Endothelial cell (in vitro differentiated cells): ENCODE measurements around the gene ELP4. TPM values are rescaled to one million over a fixed set of nuclear protein-coding genes. Genes with fewer than 3 reads are reported as not detected.

Experiments used
- DNase-seq: peaks from one replicate; pipeline ENCODE4 v3.0.0; 2021; ENCODE audit warnings: low spot score
- H3K27ac Mint-ChIP-seq: one replicate; pipeline ENCODE4 v1.8.0; 2021; ENCODE audit warnings: mixed read lengths, inconsistent platforms; ENCODE audit not compliant: unreplicated experiment
- H3K27me3 Mint-ChIP-seq: one replicate; pipeline ENCODE4 v1.8.0; 2021; ENCODE audit warnings: mild to moderate bottlenecking, moderate library complexity, mixed read lengths, inconsistent platforms; ENCODE audit not compliant: unreplicated experiment
- H3K36me3 Mint-ChIP-seq: one replicate; pipeline ENCODE4 v1.8.0; 2021; ENCODE audit warnings: mild to moderate bottlenecking, low read depth, mixed read lengths, inconsistent platforms; ENCODE audit not compliant: unreplicated experiment
- H3K4me1 Mint-ChIP-seq: one replicate; pipeline ENCODE4 v1.8.0; 2021; ENCODE audit warnings: mild to moderate bottlenecking, mixed read lengths, inconsistent platforms; ENCODE audit not compliant: unreplicated experiment
- H3K4me3 Mint-ChIP-seq: one replicate; pipeline ENCODE4 v1.8.0; 2021; ENCODE audit warnings: mild to moderate bottlenecking, mixed read lengths, inconsistent platforms; ENCODE audit not compliant: unreplicated experiment
- H3K9me3 Mint-ChIP-seq: one replicate; pipeline ENCODE4 v1.8.0; 2021; ENCODE audit warnings: mixed read lengths, inconsistent platforms; ENCODE audit not compliant: unreplicated experiment
- total RNA-seq: library from RNA; stranded (reverse); fragmentation: NEBNext Ultra II Directional; extraction: Animal tissue kit (Norgen Biotek cat#: 25700); gene quantifications from one replicate; pipeline ENCODE4 v1.2.1, GENCODE V29; 2021; ENCODE audit not compliant: unreplicated experiment
- TF ChIP-seq, protein P1 (sequence below): fragments of 200-600 bp; sonication (generic); IDR thresholded peaks from one replicate; pipeline ENCODE4 v1.5.0; 2021; ENCODE audit warnings: antibody characterized with exemption; ENCODE audit not compliant: unreplicated experiment

Gene ELP4
- total RNA-seq, 1 donor from 2014 or later, result 9.5 TPM

DNA sequence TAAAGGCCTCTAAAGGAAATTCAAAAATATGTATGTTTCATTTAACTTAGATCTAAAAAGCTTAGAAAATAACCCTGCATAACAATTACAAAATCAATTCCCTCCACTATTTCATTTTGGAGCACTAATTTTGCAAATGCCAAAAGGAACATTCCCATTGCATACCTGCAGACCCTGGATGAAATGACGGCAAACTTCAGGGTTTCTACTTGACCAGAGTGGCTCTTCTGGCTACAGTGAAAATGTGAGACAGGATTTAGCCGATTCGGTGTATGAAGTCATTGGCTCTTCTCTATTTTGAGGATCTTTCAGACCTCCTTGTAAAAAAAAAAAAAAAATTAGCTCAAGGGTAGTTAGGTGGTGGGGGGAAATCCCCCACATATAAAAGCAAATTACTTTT, 257.5 kb downstream of the ELP4 start:
- Mint-ChIP-seq H3K36me3 (no peaks in the 10 kb centered on the region), H3K27me3 (no peaks in the 10 kb centered on the region), H3K9me3 (no peaks in the 10 kb centered on the region), H3K27ac (no peak overlapping the region), H3K4me3 (no peak overlapping the region), H3K4me1 (peaks cover 2% of the 10 kb centered on the region)
- TF ChIP-seq, protein P1, sequence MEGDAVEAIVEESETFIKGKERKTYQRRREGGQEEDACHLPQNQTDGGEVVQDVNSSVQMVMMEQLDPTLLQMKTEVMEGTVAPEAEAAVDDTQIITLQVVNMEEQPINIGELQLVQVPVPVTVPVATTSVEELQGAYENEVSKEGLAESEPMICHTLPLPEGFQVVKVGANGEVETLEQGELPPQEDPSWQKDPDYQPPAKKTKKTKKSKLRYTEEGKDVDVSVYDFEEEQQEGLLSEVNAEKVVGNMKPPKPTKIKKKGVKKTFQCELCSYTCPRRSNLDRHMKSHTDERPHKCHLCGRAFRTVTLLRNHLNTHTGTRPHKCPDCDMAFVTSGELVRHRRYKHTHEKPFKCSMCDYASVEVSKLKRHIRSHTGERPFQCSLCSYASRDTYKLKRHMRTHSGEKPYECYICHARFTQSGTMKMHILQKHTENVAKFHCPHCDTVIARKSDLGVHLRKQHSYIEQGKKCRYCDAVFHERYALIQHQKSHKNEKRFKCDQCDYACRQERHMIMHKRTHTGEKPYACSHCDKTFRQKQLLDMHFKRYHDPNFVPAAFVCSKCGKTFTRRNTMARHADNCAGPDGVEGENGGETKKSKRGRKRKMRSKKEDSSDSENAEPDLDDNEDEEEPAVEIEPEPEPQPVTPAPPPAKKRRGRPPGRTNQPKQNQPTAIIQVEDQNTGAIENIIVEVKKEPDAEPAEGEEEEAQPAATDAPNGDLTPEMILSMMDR, result no peak
- no peak for DNase-seq

DNA sequence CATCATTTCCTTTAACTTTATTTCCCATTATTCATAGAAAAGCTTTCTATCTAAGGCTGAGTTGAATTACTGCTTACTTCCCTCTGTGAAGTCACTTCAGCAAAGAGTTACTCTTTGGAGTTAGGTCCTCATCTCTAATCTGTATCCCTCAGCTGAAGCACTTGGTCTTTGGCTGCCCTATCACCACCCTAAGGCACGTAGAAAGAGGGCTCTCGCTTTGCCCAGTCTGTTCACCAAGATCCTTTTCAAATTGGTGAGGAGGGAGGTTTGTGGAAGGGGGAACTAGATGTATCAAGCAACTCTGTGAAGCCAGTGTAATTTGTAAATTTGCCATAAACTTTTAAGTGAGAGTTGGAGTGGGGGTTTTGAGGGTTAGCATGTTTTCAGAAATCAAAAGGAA, 258.1 kb downstream of the ELP4 start:
- TF ChIP-seq, protein P1, result no peak
- DNase-seq, result no peak
- no peaks in the 10 kb centered on the region for H3K27me3 Mint-ChIP-seq
- H3K9me3 Mint-ChIP-seq, result no peaks in the 10 kb centered on the region
- no peak overlapping the region for H3K27ac Mint-ChIP-seq
- H3K4me1 Mint-ChIP-seq, result peaks cover 2% of the 10 kb centered on the region
- no peak overlapping the region for H3K4me3 Mint-ChIP-seq
- H3K36me3 Mint-ChIP-seq, result no peaks in the 10 kb centered on the region

DNA sequence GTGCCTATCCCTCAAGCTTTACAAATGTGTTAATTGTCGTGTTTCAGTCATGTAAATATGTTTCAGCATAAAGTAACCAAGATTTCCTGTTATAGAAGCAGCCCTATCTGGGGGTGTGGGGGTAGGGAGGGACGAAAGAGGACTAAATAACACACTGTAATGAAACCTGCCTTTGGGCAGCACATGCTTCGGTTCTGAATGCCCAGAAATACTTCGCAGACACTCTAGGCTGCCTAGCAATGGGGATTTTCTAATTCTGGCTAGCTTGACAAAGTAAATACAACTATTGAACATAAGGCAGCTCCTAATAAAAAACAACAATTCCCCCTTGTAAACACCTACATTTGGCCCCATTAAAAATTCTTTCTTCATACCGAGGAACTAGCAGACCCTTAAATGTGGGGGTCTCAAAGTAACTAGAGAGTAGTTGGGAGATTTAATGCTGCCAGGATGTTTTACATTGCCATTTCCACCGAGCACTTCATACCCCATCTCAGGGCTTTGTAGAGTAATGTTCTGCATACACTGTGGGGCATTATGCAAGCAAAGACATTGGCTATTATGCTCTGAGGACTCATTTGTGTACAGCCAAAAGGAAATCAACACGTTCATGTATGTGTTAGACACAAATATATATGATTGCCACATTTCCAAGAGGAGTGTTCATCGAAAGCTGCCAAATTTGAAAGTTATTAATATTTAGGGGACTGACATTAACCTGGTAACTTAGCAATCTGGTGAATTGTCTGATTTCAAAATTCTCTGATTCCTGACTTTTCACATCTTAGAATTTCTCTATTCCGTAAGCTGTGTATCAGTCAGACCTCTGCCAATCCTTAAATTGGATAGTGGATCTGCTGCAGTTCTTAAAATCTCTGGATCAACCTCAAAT, 259.4 kb downstream of the ELP4 start:
- Mint-ChIP-seq H3K27ac (no peak overlapping the region), H3K36me3 (no peaks in the 10 kb centered on the region), H3K4me3 (no peak overlapping the region), H3K4me1 (peaks cover 2% of the 10 kb centered on the region), H3K9me3 (no peaks in the 10 kb centered on the region), H3K27me3 (no peaks in the 10 kb centered on the region)
- DNase-seq, result no peak
- TF ChIP-seq, protein P1, result no peak

DNA sequence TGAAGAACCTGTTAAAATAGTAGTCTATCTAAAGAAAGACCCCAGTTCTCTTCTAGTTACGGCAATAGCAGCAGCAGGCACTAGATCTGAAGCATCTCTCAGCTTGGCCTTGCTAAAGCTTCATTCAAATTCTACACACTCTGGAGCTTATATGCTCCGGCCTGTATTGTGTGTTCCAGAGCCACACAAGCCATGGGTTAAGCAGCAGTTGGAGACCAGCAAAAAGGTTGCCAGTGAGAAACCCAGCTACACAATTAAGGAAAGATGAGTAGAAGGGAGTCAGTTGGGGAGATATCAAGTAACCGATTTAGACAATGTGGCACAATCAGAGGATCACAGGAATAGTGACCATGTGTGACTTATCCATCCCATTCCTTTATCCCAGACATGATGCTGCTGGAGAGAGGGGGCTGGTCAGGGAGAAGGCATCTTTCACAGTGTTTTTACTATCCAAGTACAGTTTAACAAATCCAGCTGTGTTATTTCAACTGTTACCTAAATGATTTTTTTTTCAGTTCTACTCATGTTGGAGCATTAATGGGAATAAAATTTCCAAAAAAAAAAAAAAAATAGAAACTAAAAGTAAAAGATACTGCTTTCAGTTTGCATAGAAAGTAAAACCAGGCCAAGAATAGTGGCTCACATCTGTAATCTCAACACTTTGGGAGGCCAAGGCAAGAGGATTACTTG, 260.6 kb downstream of the ELP4 start:
- Mint-ChIP-seq H3K4me3 (no peak overlapping the region), H3K27me3 (no peaks in the 10 kb centered on the region), H3K4me1 (peaks cover 2% of the 10 kb centered on the region), H3K36me3 (no peaks in the 10 kb centered on the region), H3K9me3 (no peaks in the 10 kb centered on the region), H3K27ac (no peak overlapping the region)
- TF ChIP-seq, protein P1, result no peak
- DNase-seq, result no peak

DNA sequence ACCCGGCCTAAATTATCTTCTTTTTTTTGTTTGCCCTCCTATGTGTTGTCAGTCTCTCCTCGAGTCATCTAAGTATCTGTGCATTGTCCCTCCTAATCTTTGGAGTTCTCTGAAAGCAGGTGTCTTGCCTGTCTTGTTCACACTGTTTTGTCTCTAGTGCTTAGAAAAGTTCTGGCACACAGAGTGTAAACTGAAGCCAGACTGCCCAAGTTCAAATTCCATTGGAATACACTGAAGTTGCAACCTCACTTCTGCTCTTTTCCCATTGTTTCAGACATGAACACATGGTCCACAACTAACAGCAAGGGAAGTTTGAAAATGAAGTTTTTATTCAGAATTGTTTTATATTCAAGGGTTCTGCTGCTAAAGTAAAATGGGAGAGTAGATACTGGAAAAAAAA, 262.8 kb downstream of the ELP4 start:
- Mint-ChIP-seq H3K27me3 (no peaks in the 10 kb centered on the region), H3K27ac (no peak overlapping the region), H3K4me3 (no peak overlapping the region), H3K4me1 (peaks cover 2% of the 10 kb centered on the region), H3K9me3 (no peaks in the 10 kb centered on the region), H3K36me3 (no peaks in the 10 kb centered on the region)
- no peak for DNase-seq
- TF ChIP-seq, protein P1, result no peak
